ENCODE data around the gene PRKAG1.
A peak's percentile ranks its signal among the peaks of the same experiment; 100 is the strongest.

PRKAG1 gene

GRCh38 chr12:49060237-49061156 is 41.9 kb upstream of the PRKAG1 start, which contains the start of gene KMT2D (continued):
- TF ChIP-seq AEBP2 (tag by site-specific recombination; IDR thresholded peaks at IDR 0.05; ENCODE audit: borderline replicate concordance) = peak; percentile 90
- no peak for TF ChIP-seq ZNF555 (tag by site-specific recombination; conservative IDR thresholded peaks at IDR 0.05)
- TF ChIP-seq ZNF214 (tag by site-specific recombination; IDR thresholded peaks at IDR 0.05; ENCODE audit: borderline replicate concordance) = no peak
- TF ChIP-seq ZNF660 (tag by site-specific recombination; IDR thresholded peaks at IDR 0.05) = peak; percentile 93
- 0 out of 2 replicates have a peak, but pooled peaks have one; percentile 8 for TF ChIP-seq ZNF221 (tag by site-specific recombination; IDR thresholded peaks at IDR 0.05; ENCODE audit: borderline replicate concordance)
- peak; percentile 98 for TF ChIP-seq ZNF24 (tag by site-specific recombination; IDR thresholded peaks at IDR 0.05)
- TF ChIP-seq ZNF677 (tag by site-specific recombination; IDR thresholded peaks at IDR 0.05) = no peak
- TF ChIP-seq ZFP41 (tag by site-specific recombination; IDR thresholded peaks at IDR 0.05; ENCODE audit: borderline replicate concordance) = peak; percentile 79; the same call in 1 of the 2 replicates
- TF ChIP-seq HOXD13 (CRISPR knock-in tag; IDR thresholded peaks at IDR 0.05; ENCODE audit: borderline replicate concordance) = no peak
- peak; percentile 86; the same call in 1 of the 2 replicates for TF ChIP-seq KLF9 (tag by site-specific recombination; IDR thresholded peaks at IDR 0.05; ENCODE audit: low read depth)
- peak; percentile 99 for TF ChIP-seq ZXDB (tag by site-specific recombination; IDR thresholded peaks at IDR 0.05)
- no peak for TF ChIP-seq ZNF140 (tag by site-specific recombination; IDR thresholded peaks at IDR 0.05)
- TF ChIP-seq ZSCAN5A (tag by site-specific recombination; IDR thresholded peaks at IDR 0.05) = peak; percentile 96
- TF ChIP-seq ZNF16 (tag by site-specific recombination; IDR thresholded peaks at IDR 0.05; ENCODE audit: low read depth) = no peak
- TF ChIP-seq ZNF549 (tag by site-specific recombination; IDR thresholded peaks at IDR 0.05) = no peak
- no peak for TF ChIP-seq ZNF248 (tag by site-specific recombination; IDR thresholded peaks at IDR 0.05)
- no peak for TF ChIP-seq GLI2 (tag by site-specific recombination; IDR thresholded peaks at IDR 0.05; ENCODE audit: borderline replicate concordance, low read depth)
- TF ChIP-seq ZNF175 (tag by site-specific recombination; IDR thresholded peaks at IDR 0.05) = no peak
- no peak; the same call in 1 of the 2 replicates for TF ChIP-seq ZNF223 (tag by site-specific recombination; IDR thresholded peaks at IDR 0.05)
- TF ChIP-seq ZBTB20 (tag by site-specific recombination; IDR thresholded peaks at IDR 0.05) = peak; percentile 86; the same call in 1 of the 2 replicates
- TF ChIP-seq ZNF624 (tag by site-specific recombination; IDR thresholded peaks at IDR 0.05) = 0 out of 2 replicates have a peak, but pooled peaks have one; percentile 73
- no peak for TF ChIP-seq ATF2 (tag by site-specific recombination; IDR thresholded peaks at IDR 0.05; ENCODE audit: low read depth)
- peak; percentile 56 for TF ChIP-seq EGR2 (tag by site-specific recombination; IDR thresholded peaks at IDR 0.05; ENCODE audit: low read depth)
- TF ChIP-seq ZNF341 (tag by site-specific recombination; IDR thresholded peaks at IDR 0.05; ENCODE audit: low read depth) = peak; percentile 99
- 0 out of 2 replicates have a peak, but pooled peaks have one; percentile 20 for TF ChIP-seq ZNF133 (tag by site-specific recombination; IDR thresholded peaks at IDR 0.05)
- no peak for TF ChIP-seq ZNF510 (tag by site-specific recombination; IDR thresholded peaks at IDR 0.05; ENCODE audit: insufficient replicate concordance)
- TF ChIP-seq ZNF560 (tag by site-specific recombination; IDR thresholded peaks at IDR 0.05; ENCODE audit: borderline replicate concordance) = no peak
- TF ChIP-seq ZNF37A (tag by site-specific recombination; IDR thresholded peaks at IDR 0.05) = 0 out of 2 replicates have a peak, but pooled peaks have one; percentile 30
- TF ChIP-seq ZNF184 (tag by site-specific recombination; IDR thresholded peaks at IDR 0.05) = peak; percentile 84
- TF ChIP-seq HOXC10 (CRISPR knock-in tag; IDR thresholded peaks at IDR 0.05) = no peak
- peak; percentile 95 for TF ChIP-seq ZNF580 (tag by site-specific recombination; IDR thresholded peaks at IDR 0.05)
- TF ChIP-seq OVOL3 (tag by site-specific recombination; IDR thresholded peaks at IDR 0.05) = peak; percentile 85
- peak; percentile 99 for TF ChIP-seq ZSCAN18 (tag by site-specific recombination; IDR thresholded peaks at IDR 0.05)
- no peak; the same call in 1 of the 2 replicates for TF ChIP-seq ZNF621 (tag by site-specific recombination; IDR thresholded peaks at IDR 0.05)
- TF ChIP-seq GFI1B (tag by site-specific recombination; IDR thresholded peaks at IDR 0.05) = peak; percentile 81

Measured in HEK293 (cell line).